Eye (tissue), 1 donor: Measurements from ENCODE around the gene CNTN5.

Source experiments
- DNase-seq: peaks from one replicate; pipeline ENCODE4 v3.0.0-alpha.2; 2015

CNTN5 gene

DNA sequence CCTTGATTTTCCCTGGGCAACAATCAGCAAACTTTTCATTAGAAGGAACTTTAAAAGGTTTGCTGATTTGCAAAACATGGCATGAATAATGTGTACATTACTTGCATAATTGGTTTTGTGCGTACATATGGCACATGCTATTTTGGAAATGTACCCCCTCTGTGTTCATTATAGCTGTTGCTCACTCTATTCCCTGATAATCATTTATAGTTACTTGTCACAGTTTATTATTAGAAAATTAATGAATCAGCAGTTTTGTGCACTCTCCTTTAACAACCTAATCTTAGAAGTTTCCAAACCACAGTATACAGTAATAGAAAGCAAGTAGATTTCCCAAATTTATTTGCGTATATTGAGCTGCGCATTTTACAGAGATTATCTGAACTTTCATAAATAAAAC is 389.9 kb downstream of the CNTN5 start:
- DNase-seq, result no peak

DNA sequence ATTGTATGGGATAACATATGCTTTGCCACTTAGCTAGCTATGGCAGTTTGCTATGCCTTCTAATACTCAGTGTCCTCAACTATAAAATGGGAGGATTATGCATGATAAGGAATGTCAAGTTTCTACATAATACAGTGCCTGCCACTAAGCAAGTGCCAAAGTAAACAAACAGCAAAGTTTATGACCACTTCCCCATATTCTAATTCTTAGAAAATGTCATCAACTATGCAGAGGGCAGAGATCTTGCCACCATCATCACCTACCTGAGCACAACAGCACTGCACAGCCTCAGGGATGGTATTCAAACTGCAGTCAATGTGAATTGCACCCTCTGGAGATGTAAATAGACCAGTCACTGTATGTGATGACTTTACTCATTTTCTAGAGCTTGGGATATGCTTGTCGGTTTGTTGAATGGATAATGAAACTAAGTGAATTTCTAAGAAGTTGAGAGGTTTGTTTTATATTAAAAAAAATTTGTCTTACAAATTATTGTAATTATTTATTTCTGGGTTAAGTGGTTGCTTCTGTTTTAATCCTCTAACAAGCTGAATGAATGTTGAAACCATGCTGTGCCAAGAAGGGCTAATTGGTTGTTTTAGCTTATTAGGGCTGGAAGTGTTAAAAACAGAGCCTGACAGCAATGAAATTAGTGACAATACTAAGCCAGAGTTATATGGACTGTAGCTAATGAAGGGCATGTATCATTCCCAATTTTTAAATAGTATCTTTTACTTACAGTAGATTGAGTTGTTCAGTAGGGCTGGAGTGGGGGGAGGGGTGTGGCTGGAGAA is 398.4 kb downstream of the CNTN5 start:
- DNase-seq, result peak; percentile 37

DNA sequence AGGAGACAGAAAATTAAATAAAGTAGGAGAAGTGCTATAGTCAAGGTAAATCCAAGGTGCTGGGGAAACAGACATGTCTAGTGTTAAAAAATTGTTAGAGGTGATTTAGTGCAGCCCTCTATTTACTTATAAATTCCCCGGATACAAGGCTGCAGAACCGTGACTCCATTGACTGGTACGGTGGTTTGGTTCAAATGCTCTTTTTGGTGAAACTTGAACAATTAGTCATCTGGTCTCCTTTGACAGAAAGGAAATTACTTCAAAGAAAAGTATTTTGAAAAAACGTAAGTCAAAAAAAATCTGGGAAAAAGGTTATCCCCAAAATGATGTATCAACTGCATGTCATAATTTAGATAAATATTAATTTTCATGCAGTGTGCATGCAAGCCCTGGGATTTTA is 399.2 kb downstream of the CNTN5 start:
- no peak for DNase-seq

DNA sequence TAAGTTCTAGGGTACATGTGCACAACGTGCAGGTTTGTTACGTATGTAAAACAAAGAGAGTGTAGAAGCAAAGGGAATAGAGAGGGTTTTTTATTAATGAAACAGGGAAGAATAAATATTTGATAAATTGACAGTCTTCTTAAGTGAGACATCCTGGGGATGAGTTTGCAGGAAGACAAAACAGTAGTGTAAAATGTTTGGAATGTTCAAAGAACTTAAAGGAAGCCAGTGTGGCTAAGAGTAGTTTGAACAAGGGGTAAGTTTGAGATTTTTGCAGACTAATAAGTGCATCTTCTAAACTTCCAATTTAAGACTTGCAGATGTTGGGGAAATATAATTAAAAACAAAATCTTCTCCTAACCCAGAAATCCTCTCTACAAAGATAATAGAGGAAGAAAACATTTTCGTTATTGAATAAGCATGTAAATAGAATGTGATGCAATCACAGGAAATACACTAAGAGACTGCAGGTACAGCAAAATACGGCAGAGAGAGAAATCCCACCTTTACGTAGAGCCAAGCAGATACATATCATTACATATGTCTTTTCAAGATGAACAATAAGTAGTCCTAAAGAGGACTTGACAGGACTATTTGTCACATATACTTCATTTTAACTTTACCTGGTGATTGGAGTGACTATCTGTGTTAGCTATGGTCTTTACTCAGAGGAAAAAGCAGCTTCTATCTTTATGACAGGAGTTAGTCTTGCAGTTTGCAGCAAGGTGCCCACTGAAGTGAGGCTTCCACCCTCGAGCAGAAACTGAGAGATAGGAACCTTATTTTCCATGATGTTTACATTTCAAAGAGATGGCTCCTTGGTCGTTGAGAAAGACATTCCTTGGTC is 402.1 kb downstream of the CNTN5 start:
- DNase-seq, result no peak

DNA sequence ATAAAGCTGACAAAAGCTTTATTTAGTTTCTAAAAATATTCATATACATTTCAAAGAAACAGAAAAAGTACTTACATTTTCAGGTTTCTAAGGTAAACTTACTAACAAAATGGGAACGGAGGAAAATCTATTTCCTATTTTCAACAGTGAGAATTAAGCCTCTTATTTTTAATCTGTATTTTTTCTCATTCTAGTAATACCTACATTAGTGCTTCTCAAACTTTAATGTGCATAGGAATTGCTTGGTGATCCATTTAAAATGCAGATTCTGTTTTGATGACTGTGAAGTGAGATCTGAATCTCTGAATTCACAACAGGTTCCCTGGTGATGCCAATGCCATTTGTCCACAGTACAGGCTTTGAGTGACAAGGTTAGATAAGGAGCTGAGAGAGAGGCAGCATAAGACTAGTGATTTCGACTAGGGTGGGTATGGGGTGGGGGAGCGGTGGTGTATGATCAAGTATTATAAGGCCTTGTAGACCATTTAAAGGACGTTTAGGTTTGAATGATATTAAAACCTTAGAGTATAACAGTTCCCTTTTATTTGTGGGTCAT is 402.8 kb downstream of the CNTN5 start:
- no peak for DNase-seq

DNA sequence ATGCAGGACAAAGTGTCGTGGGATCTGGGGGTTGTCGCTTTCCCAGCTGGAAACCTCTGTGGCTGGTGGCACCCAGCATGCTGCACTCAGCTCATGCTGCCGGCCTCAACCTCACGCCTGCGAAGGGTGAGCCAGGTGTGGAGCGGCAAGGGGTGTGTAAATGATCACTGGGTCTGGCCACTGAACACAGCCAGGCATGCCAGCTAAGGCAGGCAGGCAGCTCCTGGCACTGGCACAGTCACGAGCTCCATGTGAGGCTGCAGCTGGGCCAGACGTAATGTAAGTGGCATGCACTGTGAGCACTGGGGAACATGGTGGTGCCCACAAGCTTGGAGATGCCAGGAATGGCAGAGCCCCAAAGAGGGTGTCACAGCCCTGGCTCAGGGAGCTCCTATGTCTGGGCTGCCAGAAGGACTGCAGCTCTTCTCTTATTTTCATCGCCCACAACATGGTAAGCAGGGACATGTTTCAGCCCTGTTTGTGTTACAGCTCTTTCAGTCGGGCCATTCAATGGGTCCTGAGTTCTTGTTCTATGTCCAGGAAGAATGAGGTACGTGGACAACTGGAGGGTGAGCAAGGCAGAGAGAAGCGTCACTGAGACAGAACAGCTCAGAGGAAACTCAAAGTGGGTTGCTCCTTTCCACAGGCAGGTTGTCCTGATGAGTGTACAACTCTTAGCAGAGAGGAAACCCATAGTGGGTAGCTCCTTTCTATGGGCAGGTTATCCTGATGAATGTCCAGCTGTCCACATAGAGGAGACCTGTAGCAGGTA is 403.8 kb downstream of the CNTN5 start:
- DNase-seq, result no peak

DNA sequence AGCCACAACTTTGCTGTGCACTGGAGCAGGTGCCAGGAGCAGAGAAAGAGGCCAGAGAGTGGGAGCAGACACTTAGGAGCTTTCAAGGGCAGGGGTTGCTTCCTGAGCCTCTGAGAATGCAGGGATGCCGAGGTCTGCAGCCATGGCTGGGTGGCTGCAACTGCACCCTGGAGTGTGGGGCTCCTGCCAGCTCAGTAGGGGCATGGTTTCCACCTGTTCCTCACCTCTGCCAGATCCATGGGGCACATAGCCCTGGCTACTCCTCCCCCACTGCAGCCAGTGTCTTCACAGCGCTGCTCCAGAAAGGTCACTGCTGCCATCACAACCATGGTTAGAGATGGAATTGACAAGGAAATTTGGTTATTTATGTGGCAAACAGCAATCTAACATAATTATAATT is 404.8 kb downstream of the CNTN5 start:
- no peak for DNase-seq

DNA sequence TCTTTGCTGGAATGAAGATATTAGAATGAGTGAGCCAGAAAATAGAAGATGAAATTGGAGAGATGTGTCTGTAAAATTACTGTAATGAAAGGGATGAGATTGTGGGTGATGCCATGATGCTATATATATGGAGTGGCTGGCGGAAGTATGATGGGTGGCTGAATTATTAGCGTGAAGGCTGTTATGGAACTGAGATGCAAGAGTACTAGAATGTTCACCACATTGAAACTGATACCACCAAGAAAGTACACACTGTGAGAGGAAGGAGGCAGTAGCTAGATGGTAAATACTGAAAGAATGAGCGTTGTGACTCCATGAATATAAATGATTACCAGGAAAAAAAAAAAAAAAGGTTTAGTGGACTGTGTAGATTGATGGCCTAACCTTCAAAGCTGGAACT is 411.9 kb downstream of the CNTN5 start:
- DNase-seq, result no peak

DNA sequence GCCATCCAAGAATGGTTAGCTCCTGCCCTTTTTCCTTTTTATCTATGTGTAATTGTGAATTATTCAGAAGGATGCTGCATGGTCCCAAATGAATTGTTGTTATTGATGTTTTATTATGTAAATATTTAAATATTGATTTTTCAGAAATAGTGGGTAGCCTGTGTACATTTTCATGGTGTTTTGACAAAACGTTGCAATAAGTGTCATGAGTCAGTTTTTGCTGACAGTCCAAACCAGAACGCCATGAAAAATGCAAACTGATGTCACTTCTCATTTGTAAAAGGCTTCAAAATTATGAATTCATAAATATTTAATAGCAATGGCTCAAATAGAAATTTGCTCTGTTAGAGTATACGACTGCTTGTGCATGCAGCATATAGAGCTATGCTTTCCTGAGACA is 422.5 kb downstream of the CNTN5 start:
- DNase-seq, result peak; percentile 62

DNA sequence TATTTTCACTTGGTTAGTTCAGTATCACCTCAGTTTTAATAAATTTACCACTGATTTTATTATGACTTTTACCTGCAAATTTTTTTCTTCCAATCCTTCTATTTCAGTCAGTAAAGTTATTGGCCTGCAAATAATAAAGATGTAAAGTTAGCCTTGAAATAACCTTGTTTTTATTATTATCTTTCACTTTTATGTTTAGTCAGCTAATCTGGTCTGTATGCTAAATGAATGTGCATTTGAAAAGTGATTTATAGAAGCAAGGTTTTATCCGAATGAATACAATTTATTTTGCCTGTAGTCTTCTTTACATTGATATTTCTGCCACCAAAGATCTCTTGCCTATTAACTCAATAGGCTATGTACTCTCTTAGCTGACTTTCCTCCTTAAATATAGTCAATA is 425.7 kb downstream of the CNTN5 start:
- no peak for DNase-seq

DNA sequence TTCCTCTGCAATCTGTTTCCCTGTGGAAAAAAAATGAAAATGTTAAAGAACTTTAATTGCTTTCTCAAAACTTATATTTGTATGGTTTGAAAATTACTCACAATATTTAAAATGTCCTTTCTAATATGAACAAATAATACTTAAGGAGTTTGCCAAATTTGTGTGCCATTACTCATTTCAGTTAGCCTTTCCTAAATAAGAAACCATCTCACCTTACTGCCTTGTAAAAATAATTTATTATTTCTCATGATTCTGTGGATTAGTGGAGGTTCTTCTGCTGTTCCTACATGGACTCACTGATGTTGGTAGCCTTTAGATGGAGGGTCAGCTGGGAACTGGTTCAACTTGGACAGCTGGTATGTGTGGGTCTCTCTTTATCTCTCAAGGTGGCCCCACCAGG is 428.6 kb downstream of the CNTN5 start:
- DNase-seq, result no peak

DNA sequence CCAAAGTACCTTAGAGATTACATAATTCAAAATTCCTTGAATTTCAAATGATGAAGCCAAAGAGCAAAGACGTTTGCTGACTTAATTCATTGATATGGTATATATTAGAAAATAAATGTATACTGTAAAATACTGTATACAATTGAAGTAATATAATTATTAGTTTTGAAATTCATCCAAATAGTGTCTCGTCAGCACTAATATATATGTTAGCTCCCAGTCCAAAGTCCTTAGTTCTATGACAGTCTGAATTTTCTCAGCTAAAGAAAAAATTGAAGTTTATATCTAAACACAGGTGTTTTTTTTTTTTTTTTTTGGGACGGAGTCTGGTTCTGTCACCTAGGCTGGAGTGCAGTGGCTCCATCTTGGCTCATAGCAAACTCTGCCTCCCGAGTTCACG is 431.3 kb downstream of the CNTN5 start:
- DNase-seq, result no peak

DNA sequence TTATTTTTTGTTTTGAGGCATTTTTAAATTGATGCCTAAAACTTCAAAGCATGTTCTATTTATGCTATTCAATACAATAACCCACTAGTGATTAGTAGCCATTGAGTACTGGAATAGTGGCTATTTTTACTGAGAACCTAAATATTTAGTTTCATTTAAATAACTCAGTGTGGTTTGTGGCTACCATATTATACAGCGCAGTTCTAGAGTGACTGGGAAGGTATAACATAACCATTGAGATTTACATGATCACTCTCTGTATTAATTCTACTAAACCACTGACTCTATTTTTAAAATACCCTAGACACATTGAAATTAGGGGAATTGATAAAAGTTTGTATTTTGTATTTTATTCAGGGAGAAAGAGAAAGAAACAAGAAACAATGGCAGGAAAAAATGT is 441.2 kb downstream of the CNTN5 start:
- no peak for DNase-seq

DNA sequence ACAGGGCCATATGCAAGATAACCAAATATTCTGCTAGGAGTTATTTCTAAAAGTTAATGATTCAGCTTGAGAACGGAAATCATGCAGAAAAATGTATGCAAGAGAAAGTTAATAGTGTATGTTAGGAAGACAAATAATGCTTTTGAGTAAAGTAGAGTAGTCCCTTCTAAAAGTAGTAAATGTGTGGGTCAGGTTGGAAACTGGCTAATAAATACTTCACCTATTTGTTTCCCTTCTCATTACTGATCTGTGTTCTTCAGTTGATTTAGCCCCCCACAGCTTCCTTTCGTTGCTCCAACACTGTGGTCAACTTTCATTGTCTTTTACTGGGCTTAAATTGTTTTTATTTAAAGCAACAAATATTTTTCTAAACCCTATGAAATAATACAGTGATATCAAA is 444.2 kb downstream of the CNTN5 start:
- no peak for DNase-seq

DNA sequence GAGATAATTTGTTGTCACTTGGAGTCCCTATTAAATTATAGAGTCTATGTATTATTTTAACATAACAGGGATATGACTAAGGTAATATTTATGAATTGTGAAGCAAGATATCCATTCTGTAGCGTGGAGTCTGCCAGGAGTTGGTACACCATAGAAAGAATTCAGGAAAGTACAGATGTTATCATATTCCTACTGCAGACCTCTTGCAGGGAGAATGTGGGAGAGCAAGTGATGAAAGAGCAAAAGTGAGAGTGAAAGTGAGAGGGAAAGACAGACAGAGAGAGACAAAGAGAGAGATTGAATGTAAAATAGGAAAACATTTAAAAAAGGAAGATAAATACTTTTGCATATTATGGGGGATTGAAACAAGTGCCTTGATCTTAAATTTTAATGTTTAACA is 468.8 kb downstream of the CNTN5 start:
- DNase-seq, result no peak

DNA sequence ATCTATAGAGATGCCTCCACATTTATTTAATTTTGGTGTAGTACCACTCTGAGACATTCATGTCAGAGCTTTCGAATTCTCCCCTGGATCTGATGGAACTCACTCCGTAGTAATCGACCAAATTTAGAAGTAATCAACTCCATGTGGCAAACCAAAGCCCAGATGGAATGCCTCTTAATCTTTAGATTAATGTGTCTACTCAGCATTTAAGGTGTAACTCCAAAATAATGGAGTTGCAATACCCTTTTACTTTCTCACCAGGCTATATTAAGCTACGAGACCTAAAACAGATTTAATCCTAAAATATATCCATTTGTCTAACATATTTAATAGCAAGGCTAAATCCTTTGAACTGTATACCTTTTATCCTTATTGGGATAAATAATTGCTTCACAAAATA is 473.3 kb downstream of the CNTN5 start:
- no peak for DNase-seq

DNA sequence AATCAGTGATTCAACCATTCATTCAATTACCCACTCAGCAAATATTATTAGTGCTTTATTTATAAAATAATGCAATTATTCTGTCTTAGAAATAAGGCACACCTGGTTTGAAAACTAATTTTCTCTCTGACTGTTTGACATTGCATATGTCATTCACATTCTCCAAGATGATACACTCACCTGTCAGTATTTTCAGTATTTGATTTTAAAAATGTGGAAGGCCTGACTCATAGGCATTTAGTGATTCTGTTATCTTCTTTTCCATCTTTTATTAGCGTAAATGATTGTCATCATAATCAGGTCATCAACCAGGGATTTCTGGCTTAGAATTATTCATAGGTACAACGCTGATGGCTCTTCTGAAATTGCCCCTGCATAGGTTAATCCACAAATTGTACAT is 480.9 kb downstream of the CNTN5 start:
- DNase-seq, result no peak

DNA sequence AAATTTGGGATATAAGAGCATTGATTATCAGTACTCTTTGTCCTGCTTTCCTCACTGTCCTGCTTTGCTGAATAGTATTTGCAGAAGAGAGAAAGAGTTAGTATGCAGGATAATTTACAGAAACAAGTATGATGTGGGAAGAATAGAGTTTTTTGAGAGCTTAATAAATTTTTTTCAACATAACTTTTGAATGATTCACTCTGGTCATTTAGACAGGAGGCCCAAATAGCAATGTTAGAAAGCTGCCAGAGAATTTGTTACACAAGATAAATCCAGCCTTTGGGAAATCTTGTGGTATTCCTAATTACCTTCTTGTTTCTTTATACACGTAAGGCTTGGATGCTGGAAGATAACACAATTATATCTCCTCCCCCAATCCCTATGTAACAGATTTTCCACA is 484.6 kb downstream of the CNTN5 start:
- DNase-seq, result no peak

DNA sequence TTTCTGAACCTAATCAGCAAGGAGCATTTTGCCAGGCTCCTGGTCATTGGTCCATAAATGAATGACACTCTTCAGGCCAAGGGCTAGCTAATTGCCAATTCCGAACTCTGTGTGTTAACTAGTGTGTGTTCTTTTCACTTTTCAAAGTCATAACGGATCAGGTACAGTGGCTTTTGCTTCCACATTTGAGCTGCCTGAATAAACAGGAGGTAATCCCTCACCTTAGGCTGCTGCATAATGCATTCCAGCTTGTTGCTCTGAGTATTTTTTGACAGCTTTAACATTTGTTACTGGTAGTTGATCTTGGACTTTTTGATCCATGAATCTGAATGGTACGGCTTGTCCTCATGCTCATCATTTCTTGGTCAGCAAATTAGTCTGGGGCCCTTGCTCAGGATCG is 485.1 kb downstream of the CNTN5 start:
- DNase-seq, result peak; percentile 11

DNA sequence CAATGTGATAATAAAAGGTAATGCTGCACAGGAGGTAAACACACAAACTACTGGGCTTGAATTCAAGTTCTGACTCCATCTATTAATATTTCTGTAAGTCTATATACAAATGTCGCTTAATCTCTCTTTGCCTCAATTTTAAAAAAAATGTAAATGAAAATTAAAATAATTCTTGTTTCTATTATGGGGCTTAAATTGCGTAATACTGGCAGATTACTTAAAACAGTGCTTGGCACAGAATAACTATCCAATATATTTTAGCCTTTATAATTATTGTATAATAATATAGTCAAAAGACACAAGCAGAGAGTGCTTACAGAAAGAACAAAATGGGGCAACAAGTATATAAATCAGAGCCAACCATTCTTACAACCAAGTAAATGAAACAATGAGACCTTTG is 489.1 kb downstream of the CNTN5 start:
- no peak for DNase-seq

DNA sequence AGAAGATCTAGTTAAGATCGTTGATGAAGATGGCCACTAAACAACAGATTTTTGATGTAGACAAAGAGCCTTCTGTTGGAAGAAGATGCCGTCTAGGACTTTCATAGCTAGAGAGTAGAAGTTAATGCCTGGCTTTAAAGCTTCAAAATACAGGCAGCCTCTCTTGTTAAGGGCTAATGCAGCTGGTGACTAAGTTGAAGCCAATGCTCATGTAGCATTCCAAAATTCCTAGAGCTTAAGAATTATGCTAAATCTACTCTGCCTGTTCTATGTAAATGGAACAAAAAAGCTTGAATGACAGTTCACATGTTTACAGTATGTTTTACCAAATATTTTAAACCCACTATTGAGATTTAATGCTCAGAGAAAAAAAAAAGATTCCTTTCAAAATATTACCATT is 492.6 kb downstream of the CNTN5 start:
- DNase-seq, result no peak

DNA sequence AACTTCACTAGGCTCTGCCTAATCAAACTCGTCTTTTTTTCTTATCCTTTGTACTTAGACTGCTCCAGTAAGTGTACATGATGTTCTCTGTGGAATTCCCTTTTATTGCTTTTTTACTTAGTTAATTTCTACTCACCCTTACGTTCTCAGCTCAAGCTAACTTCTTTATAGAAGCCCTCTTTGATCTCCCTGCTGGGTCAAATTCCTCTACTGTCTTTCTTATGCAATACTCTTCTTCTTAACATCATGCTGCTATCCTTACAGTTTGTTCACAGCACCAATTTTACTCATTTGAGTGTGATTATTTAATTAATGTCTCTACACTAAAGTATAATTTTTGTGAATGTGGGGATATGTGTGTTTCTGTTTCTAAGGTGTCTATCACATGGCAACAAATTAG is 498.3 kb downstream of the CNTN5 start:
- no peak for DNase-seq

DNA sequence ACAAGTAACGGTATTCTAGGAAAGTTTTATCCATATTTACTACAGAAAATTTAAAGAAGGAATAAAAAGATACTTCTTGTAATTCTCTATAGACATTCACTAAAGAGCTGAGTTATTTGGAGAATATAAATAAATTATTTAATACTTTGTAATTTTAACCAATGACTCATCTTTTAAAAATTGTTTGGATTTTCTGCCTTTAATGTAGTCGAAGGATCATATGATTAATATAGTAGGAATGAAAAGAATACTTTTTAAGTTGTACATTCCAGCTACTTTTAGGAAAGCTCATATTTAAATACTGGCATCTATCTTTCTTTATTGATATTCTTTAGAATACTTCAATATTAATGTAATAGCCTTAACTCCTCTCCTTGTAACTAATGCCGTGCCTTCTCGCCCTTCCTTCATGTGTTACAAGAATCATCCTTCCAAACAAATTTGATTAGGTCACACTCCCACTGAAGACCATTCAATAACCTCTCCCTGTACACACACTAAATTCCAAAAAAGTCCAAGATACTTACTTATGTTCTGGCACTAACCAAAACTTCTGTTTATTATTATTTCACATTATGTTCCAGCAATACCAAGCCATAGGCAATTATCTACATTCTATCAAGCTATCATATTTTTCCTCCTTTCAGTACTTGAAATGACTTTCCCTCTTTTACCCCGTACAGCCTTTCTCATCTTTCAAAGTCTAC is 501.9 kb downstream of the CNTN5 start:
- DNase-seq, result no peak
